ENCODE results near the gene ATP1A2. TPM values are rescaled to one million over a fixed set of nuclear protein-coding genes. Genes with fewer than 3 reads are reported as not detected.
A peak's percentile ranks its signal among the peaks of the same experiment; 100 is the strongest.

The ATP1A2 gene
- total RNA-seq, 1 donor from 2014 or later = not detected

GRCh38 chr1:160186246-160186645 is 70.7 kb downstream of the ATP1A2 start:
- DNase-seq = no peak

GRCh38 chr1:160186729-160187128 is 71.2 kb downstream of the ATP1A2 start:
- no peak for DNase-seq

- DNase-seq = no peak
Measured at GRCh38 chr1:160187407-160187806, 71.8 kb downstream of the ATP1A2 start.

GRCh38 chr1:160188341-160188740 is 72.8 kb downstream of the ATP1A2 start:
- DNase-seq = no peak

- peak; percentile 78 for DNase-seq
Measured at GRCh38 chr1:160189649-160190625, 74.4 kb downstream of the ATP1A2 start, which contains the start of gene CASQ1. Gene CASQ1, plus strand, starts transcription at chr1:160190575. Its CDS starts 177 bp downstream, at chr1:160190752.

- DNase-seq = no peak
Measured at GRCh38 chr1:160191756-160192155, 76.2 kb downstream of the ATP1A2 start.

GRCh38 chr1:160192234-160192633 is 76.7 kb downstream of the ATP1A2 start:
- DNase-seq = no peak

Other genes starting within 250 kb of the ATP1A2 start
- gene CFAP45, start 215.6 kb upstream of the ATP1A2 start, total RNA-seq = 0.17 and 0.19 TPM in 2 replicates
- 276 and 348 TPM in 2 replicates for gene TAGLN2, start 190.3 kb upstream of the ATP1A2 start, total RNA-seq
- gene IGSF9, start 170.1 kb upstream of the ATP1A2 start, total RNA-seq = not detected in 2 replicates
- gene SLAMF9, start 161.5 kb upstream of the ATP1A2 start, total RNA-seq = not detected in 2 replicates
- gene PIGM, start 83.8 kb upstream of the ATP1A2 start, total RNA-seq = 2.6 and 3.5 TPM in 2 replicates
- gene KCNJ10, start 45.6 kb upstream of the ATP1A2 start, total RNA-seq = not detected in 2 replicates
- not detected in 2 replicates for gene KCNJ9, start 34.2 kb upstream of the ATP1A2 start, total RNA-seq
- gene IGSF8, start 17.1 kb upstream of the ATP1A2 start, total RNA-seq = 13.4 and 16.6 TPM in 2 replicates
- gene ATP1A4, start 35.8 kb downstream of the ATP1A2 start, total RNA-seq = not detected in 2 replicates
- not detected in 2 replicates for gene CASQ1, start 74.8 kb downstream of the ATP1A2 start, total RNA-seq
- gene PEA15, start 89.6 kb downstream of the ATP1A2 start, total RNA-seq = 65.2 and 121 TPM in 2 replicates
- 82.1 and 87.3 TPM in 2 replicates for gene DCAF8, start 146.8 kb downstream of the ATP1A2 start, total RNA-seq
- gene PEX19, start 169.4 kb downstream of the ATP1A2 start, total RNA-seq = 33.9 and 35.4 TPM in 2 replicates
- 248 and 276 TPM in 2 replicates for gene COPA, start 227.5 kb downstream of the ATP1A2 start, total RNA-seq
- gene NCSTN, start 227.6 kb downstream of the ATP1A2 start, total RNA-seq = 80.2 and 117 TPM in 2 replicates